Renal cortical epithelial cell (primary cell): ENCODE data around the gene BARHL2. TPM values are rescaled to one million over a fixed set of nuclear protein-coding genes. Genes with fewer than 3 reads are reported as not detected.

Source experiments
- DNase-seq: peaks from one replicate; pipeline ENCODE4 v3.0.0-alpha.2; 2011; ENCODE audit warnings: low read depth
- total RNA-seq: library from RNA; depleted of rRNA; stranded (reverse); fragments of >200 nt; gene quantifications from 2 replicates; pipeline ENCODE4 v1.2.3, GENCODE V29; 2014

The BARHL2 gene
- total RNA-seq, 1 donor from 2014 or later: not detected

GRCh38 chr1:90724926-90725656 lies 8.0 kb upstream of the BARHL2 start:
- DNase-seq: no peak

GRCh38 chr1:90724361-90724760 lies 7.3 kb upstream of the BARHL2 start:
- DNase-seq: no peak

GRCh38 chr1:90723590-90724108 lies 6.5 kb upstream of the BARHL2 start:
- DNase-seq: no peak

GRCh38 chr1:90722874-90723589 lies 5.9 kb upstream of the BARHL2 start:
- DNase-seq: no peak

GRCh38 chr1:90721210-90722194 lies 4.4 kb upstream of the BARHL2 start:
- peak; percentile 22 for DNase-seq

- DNase-seq: no peak
Measured at GRCh38 chr1:90720145-90720636, 3.1 kb upstream of the BARHL2 start.

- DNase-seq: no peak
Measured at GRCh38 chr1:90719330-90720144, 2.4 kb upstream of the BARHL2 start.

GRCh38 chr1:90718411-90719329 lies 1.6 kb upstream of the BARHL2 start:
- DNase-seq: no peak

- DNase-seq: no peak
Measured at GRCh38 chr1:90717665-90718410, 736 bp upstream of the BARHL2 start.

GRCh38 chr1:90717356-90717664 lies 208 bp upstream of the BARHL2 start:
- DNase-seq: no peak

- no peak for DNase-seq
Measured at GRCh38 chr1:90716243-90716551, 905 bp downstream of the BARHL2 start.

GRCh38 chr1:90715309-90715708 lies 1.8 kb downstream of the BARHL2 start:
- DNase-seq: no peak

- no peak for DNase-seq
Measured at GRCh38 chr1:90714521-90714951, 2.6 kb downstream of the BARHL2 start.

GRCh38 chr1:90713741-90714509 lies 3.2 kb downstream of the BARHL2 start:
- DNase-seq: no peak

GRCh38 chr1:90712915-90713730 lies 4.0 kb downstream of the BARHL2 start:
- DNase-seq: no peak

- no peak for DNase-seq
Measured at GRCh38 chr1:90712153-90712856, 4.8 kb downstream of the BARHL2 start.

- DNase-seq: no peak
Measured at GRCh38 chr1:90711696-90712095, 5.4 kb downstream of the BARHL2 start.
